DOHH2 (cell line): ENCODE measurements around the gene SHB.

Source experiments
- EZH2phosphoT487 ChIP-seq: fragments of 200-600 bp; sonication (generic); IDR thresholded peaks from 2 replicates; pipeline ENCODE4 v1.6.1; 2017; ENCODE audit warnings: borderline replicate concordance, mild to moderate bottlenecking, antibody characterized with exemption, low read length, moderate library complexity, mixed read lengths
- TF ChIP-seq, protein P1 (sequence below): fragments of 200-600 bp; sonication (generic); IDR thresholded peaks from one replicate; pipeline ENCODE4 v1.5.1; 2014; ENCODE audit warnings: antibody characterized with exemption, mild to moderate bottlenecking, low read depth, low read length; ENCODE audit not compliant: poor library complexity, severe bottlenecking

DNA sequence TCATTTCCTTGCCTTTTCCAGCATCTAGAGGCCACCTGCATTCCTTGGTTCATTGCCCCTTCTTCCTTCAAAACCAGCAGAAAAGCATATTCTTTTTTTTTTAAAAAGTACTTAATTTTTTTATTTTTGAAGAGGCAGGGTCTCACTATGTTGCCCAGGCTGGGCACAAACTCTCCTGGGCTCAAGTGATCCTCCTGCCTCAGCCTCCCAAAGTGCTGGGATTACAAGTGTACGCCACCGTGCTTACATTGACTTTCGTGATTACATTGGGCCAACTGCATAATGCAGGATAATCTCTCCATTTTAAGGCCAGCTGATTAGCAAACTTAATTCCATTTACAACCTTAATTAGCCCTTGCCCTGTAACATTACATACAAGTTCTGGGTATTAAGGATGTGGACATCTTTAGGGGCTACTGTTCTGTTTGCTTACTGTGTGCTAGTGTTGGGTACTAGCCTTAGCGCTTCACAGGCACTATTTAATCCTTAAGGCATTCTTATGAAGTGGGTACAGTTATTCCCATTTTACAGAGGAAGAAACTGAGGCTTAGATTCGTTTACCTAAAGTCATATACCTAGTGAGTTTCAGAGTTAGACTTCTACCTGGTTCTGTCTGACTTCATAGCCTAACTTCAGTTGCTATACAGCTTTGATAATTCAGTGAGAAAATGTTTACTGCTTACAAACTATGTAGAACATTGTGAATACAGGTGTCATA lies 198.8 kb downstream of the SHB start:
- TF ChIP-seq, protein P1, sequence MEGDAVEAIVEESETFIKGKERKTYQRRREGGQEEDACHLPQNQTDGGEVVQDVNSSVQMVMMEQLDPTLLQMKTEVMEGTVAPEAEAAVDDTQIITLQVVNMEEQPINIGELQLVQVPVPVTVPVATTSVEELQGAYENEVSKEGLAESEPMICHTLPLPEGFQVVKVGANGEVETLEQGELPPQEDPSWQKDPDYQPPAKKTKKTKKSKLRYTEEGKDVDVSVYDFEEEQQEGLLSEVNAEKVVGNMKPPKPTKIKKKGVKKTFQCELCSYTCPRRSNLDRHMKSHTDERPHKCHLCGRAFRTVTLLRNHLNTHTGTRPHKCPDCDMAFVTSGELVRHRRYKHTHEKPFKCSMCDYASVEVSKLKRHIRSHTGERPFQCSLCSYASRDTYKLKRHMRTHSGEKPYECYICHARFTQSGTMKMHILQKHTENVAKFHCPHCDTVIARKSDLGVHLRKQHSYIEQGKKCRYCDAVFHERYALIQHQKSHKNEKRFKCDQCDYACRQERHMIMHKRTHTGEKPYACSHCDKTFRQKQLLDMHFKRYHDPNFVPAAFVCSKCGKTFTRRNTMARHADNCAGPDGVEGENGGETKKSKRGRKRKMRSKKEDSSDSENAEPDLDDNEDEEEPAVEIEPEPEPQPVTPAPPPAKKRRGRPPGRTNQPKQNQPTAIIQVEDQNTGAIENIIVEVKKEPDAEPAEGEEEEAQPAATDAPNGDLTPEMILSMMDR = no peak
- no peak for TF ChIP-seq EZH2phosphoT487
